ENCODE data around the gene ICA1L. TPM values are rescaled to one million over a fixed set of nuclear protein-coding genes. Genes with fewer than 3 reads are reported as not detected.

The ICA1L gene
- total and polyA plus RNA-seq, 2 of the 8 experiments (the other 6 are each of a cell fraction or from before 2014, with no cell fraction given), result 1.1 to 3.4 TPM

DNA sequence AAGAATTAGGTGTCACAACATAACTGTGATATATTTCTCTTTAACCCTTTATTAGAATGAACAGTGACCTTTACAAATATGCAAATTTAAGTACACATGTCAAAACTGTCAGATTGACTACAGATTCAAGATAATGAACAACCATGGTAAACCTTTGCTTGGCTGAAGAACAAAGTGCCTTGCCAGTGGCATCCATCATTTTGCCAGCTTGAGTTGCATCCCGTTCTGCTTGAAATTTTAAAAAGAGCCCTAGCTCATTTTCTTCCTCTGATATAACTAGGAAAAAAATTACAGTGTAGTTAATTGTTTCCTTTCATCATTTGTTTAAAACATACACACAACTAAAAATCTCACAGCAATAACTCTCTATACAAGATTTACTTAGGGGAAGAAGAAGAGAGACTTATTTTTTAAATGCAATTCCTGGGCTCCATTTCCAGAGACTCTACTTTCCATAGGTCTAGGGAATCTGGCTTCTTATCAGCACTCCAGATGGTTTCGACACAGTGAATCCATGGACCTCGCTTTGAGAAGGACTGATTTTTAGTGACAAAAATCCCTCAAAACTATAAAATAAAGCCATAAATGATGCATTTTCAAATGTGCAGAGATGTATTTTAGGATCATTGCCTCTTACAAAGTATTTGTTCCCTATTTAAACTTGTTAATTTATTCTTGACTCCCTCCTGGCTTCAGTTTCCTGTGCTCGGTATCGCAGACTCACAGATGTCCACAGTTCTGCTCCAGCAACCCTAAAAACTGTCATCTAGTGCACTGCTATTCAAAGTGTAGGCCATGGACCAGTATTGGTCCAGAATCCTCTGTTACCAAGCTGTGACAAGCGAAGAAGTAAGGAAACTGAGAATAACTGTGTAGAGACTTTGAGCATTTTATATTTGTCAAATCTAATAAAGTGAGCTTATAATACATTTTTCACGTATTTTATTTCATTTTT, 50.1 kb downstream of the ICA1L start:
- H3K14ac ChIP-seq (ENCODE audit: insufficient read length), result no peak overlapping the region
- H3K36me3 ChIP-seq (ENCODE audit: control insufficient read depth in 2 of 4, insufficient read depth in 4 of 4, low read length in 3 of 4), result no peaks in the 10 kb centered on the region
- H4K5ac ChIP-seq (ENCODE audit: insufficient read length, low read depth, low read length), result no peak overlapping the region
- 93% methylated on average over 7 of the region's 7 CpGs; no CpG with 5 or more reads in 1 of the 2 experiments for WGBS, 2 experiments (ENCODE audit: extremely low coverage in 1 of 2, insufficient coverage in 1 of 2, insufficient read length in 1 of 2, insufficient replicate concordance in 2 of 2, low coverage in 1 of 2, low lambda C conversion rate in 2 of 2, missing lambda C conversion rate in 1 of 2)
- no peak overlapping the region for H3K4ac ChIP-seq (replicated peaks; ENCODE audit: insufficient read length, low read depth, low read length)
- H3K18ac ChIP-seq (ENCODE audit: extremely low read depth, low read length), result no peak overlapping the region
- no peaks in the 10 kb centered on the region for H3K27me3 ChIP-seq (replicated peaks in 1 of 4; ENCODE audit: control insufficient read depth in 3 of 4, extremely low read depth in 1 of 4, insufficient read depth in 3 of 4, low read length in 3 of 4)
- ChIA-PET CTCF (ENCODE audit: partially characterized antibody) (interaction anchor here (0.5 kb wide), 1 partner anchor 1097 kb away, joined by 3 read pairs; no protein-coding TSS in a partner anchor), POLR2A (ENCODE audit: partially characterized antibody) (no interaction called here)
- H3K79me2 ChIP-seq (ENCODE audit: control insufficient read depth in 1 of 2, insufficient read depth in 2 of 2, low read length in 2 of 2), result no peaks in the 10 kb centered on the region
- no peaks in the 10 kb centered on the region for H3K79me1 ChIP-seq (ENCODE audit: low read depth, low read length)
- no peak overlapping the region for H2AFZ ChIP-seq (ENCODE audit: low read length)
- no peak overlapping the region for H3K4me3 ChIP-seq (ENCODE audit: extremely low read depth in 1 of 4, insufficient read depth in 2 of 4, low read depth in 3 of 4, low read length in 4 of 4)
- H2BK15ac ChIP-seq (ENCODE audit: low read length), result no peak overlapping the region
- no peak overlapping the region for H3K27ac ChIP-seq (ENCODE audit: low read depth, low read length)
- H4K8ac ChIP-seq (ENCODE audit: extremely low read depth, insufficient read depth, low read length), result no peak overlapping the region
- H3K23ac ChIP-seq (ENCODE audit: insufficient read length), result no peak overlapping the region
- H2BK120ac ChIP-seq (replicated peaks; ENCODE audit: low read depth, low read length), result no peak overlapping the region
- no peak overlapping the region for H3K9ac ChIP-seq (replicated peaks in 1 of 4; ENCODE audit: extremely low read depth in 1 of 4, low read depth in 3 of 4, low read length in 3 of 4)
- no peaks in the 10 kb centered on the region for H3K4me1 ChIP-seq (replicated peaks in 1 of 4; ENCODE audit: control insufficient read depth in 3 of 4, insufficient read depth in 4 of 4, low read length in 3 of 4)
- no peaks in the 10 kb centered on the region for H3K23me2 ChIP-seq (ENCODE audit: low read depth, low read length)
- no peak overlapping the region for H2BK12ac ChIP-seq (ENCODE audit: low read depth, low read length)
- FAIRE-seq, result no peak
- no peak overlapping the region for H3K4me2 ChIP-seq (ENCODE audit: insufficient read depth in 1 of 2, low read depth in 2 of 2, low read length in 2 of 2)
- no peak overlapping the region for H3K56ac ChIP-seq (replicated peaks; ENCODE audit: insufficient read length, low read depth, low read length)
- H2BK5ac ChIP-seq (ENCODE audit: low read depth, low read length), result no peak overlapping the region
- no peak overlapping the region for H2BK20ac ChIP-seq (ENCODE audit: low read length)
- H3K9me3 ChIP-seq (ENCODE audit: insufficient read depth in 2 of 2, low read depth in 1 of 2, low read length in 1 of 2), result no peaks in the 10 kb centered on the region
- H4K91ac ChIP-seq (replicated peaks; ENCODE audit: insufficient read length, low read length), result no peak overlapping the region
- no peak for TF ChIP-seq CEBPB (IDR thresholded peaks at IDR 0.05; ENCODE audit: low read depth, low read length)
- DNase-seq (ENCODE audit: low read depth in 1 of 2, low spot score in 2 of 2), result no peak
- H4K20me1 ChIP-seq (replicated peaks in 1 of 2; ENCODE audit: control insufficient read depth in 1 of 2, insufficient read depth in 2 of 2, low read length in 2 of 2), result peaks cover 0 to 2% of the 10 kb centered on the region in 2 experiments
- no peak overlapping the region for H2AK5ac ChIP-seq (ENCODE audit: low read depth, low read length)
